H9 (cell line): Measurements from ENCODE around the gene PFKP. TPM values are rescaled to one million over a fixed set of nuclear protein-coding genes. Genes with fewer than 3 reads are reported as not detected.

Experiments
- DNase-seq: peaks from one replicate; pipeline ENCODE4 v3.0.0-alpha.2; 2017
- H2AFZ ChIP-seq: one replicate; pipeline ENCODE4 v1.6.1; 2013; ENCODE audit warnings: mild to moderate bottlenecking, low read length, control low read depth, moderate library complexity
- H2AK5ac ChIP-seq: 2 replicates; pipeline ENCODE4 v1.6.1; 2013; ENCODE audit warnings: low read length, control low read depth, mixed read lengths; ENCODE audit not compliant: insufficient read length
- H2BK120ac ChIP-seq: one replicate; pipeline ENCODE4 v1.6.1; 2013; ENCODE audit warnings: low read depth, mild to moderate bottlenecking, low read length, control low read depth, inconsistent platforms; ENCODE audit not compliant: poor library complexity, severe bottlenecking
- H2BK12ac ChIP-seq: 2 replicates; pipeline ENCODE4 v1.6.1; 2013; ENCODE audit warnings: low read length, control low read depth, mixed read lengths, low read depth; ENCODE audit not compliant: insufficient read length
- H2BK15ac ChIP-seq: 2 replicates; pipeline ENCODE4 v1.6.1; 2013; ENCODE audit warnings: low read depth, low read length, control low read depth
- H2BK20ac ChIP-seq: one replicate; pipeline ENCODE4 v1.6.1; 2013; ENCODE audit warnings: low read depth, mild to moderate bottlenecking, low read length, control low read depth, inconsistent platforms; ENCODE audit not compliant: poor library complexity, severe bottlenecking
- H2BK5ac ChIP-seq: 2 replicates; pipeline ENCODE4 v1.6.1; 2013; ENCODE audit warnings: low read length, control low read depth, mixed read lengths; ENCODE audit not compliant: insufficient read length
- H3K14ac ChIP-seq: 2 replicates; pipeline ENCODE4 v1.6.1; 2013; ENCODE audit warnings: low read length, control low read depth; ENCODE audit not compliant: insufficient read depth
- H3K18ac ChIP-seq: 2 replicates; pipeline ENCODE4 v1.6.1; 2013; ENCODE audit warnings: low read depth, mild to moderate bottlenecking, mixed read lengths, low read length, control low read depth; ENCODE audit not compliant: insufficient read length
- H3K23ac ChIP-seq: 2 replicates; pipeline ENCODE4 v1.6.1; 2013; ENCODE audit warnings: low read length, control low read depth, mixed read lengths, low read depth; ENCODE audit not compliant: insufficient read length
- H3K23me2 ChIP-seq: 2 replicates; pipeline ENCODE4 v1.6.1; 2013; ENCODE audit warnings: low read depth, mild to moderate bottlenecking, mixed read lengths, low read length, control low read depth; ENCODE audit not compliant: insufficient read length, poor library complexity, severe bottlenecking
- H3K27ac ChIP-seq: 2 replicates; pipeline ENCODE4 v1.5.1; 2013; ENCODE audit warnings: low read length, control low read depth, mixed read lengths, low read depth; ENCODE audit not compliant: insufficient read length
- H3K27me3 ChIP-seq: 2 replicates; pipeline ENCODE4 v1.6.1; 2013; ENCODE audit warnings: low read length, control low read depth, inconsistent platforms; ENCODE audit not compliant: insufficient read depth
- H3K4ac ChIP-seq: 2 replicates; pipeline ENCODE4 v1.6.1; 2013; ENCODE audit warnings: low read depth, mild to moderate bottlenecking, control low read depth, inconsistent platforms, low read length, moderate library complexity
- H3K4me1 ChIP-seq: 2 replicates; pipeline ENCODE4 v1.6.1; 2013; ENCODE audit warnings: low read length, control low read depth, inconsistent platforms; ENCODE audit not compliant: insufficient read depth
- H3K4me2 ChIP-seq: 2 replicates; pipeline ENCODE4 v1.6.1; 2013; ENCODE audit warnings: low read length, control low read depth, mixed read lengths; ENCODE audit not compliant: insufficient read length, insufficient read depth
- H3K56ac ChIP-seq: 2 replicates; pipeline ENCODE4 v1.6.1; 2013; ENCODE audit warnings: low read depth, mild to moderate bottlenecking, mixed read lengths, low read length, control low read depth; ENCODE audit not compliant: insufficient read length
- H3K79me1 ChIP-seq: 2 replicates; pipeline ENCODE4 v1.6.1; 2013; ENCODE audit warnings: low read depth, mild to moderate bottlenecking, moderate library complexity, low read length, control low read depth, inconsistent platforms; ENCODE audit not compliant: insufficient read depth, poor library complexity, severe bottlenecking
- H3K79me2 ChIP-seq: 2 replicates; pipeline ENCODE4 v1.6.1; 2013; ENCODE audit warnings: low read length, control low read depth, inconsistent platforms; ENCODE audit not compliant: insufficient read depth
- H3K9ac ChIP-seq: 2 replicates; pipeline ENCODE4 v1.6.1; 2013; ENCODE audit warnings: low read length, control low read depth, mixed read lengths; ENCODE audit not compliant: insufficient read length; ENCODE audit errors: extremely low read depth
- H3K9me3 ChIP-seq: one replicate; pipeline ENCODE4 v1.6.1; 2013; ENCODE audit warnings: low read depth, low read length, inconsistent platforms; ENCODE audit not compliant: control insufficient read depth
- H3T11ph ChIP-seq: one replicate; pipeline ENCODE4 v1.6.1; 2013; ENCODE audit warnings: mild to moderate bottlenecking, low read length, control low read depth, inconsistent platforms
- H4K20me1 ChIP-seq: one replicate; pipeline ENCODE4 v1.6.1; 2013; ENCODE audit not compliant: control insufficient read depth, insufficient read length, insufficient read depth
- H4K5ac ChIP-seq: 2 replicates; pipeline ENCODE4 v1.6.1; 2013; ENCODE audit warnings: low read depth, mild to moderate bottlenecking, mixed read lengths, low read length, control low read depth; ENCODE audit not compliant: insufficient read length
- H4K8ac ChIP-seq: replicated peaks from 2 replicates; pipeline ENCODE4 v1.6.1; 2013; ENCODE audit warnings: low read length, control low read depth, mixed read lengths, low read depth; ENCODE audit not compliant: insufficient read length
- H4K91ac ChIP-seq: 2 replicates; pipeline ENCODE4 v1.6.1; 2013; ENCODE audit warnings: low read depth, mild to moderate bottlenecking, moderate library complexity, mixed read lengths, low read length, control low read depth; ENCODE audit not compliant: insufficient read length
- H3K27ac Mint-ChIP-seq, 3 experiments: 2 replicates in 2 of 3; 3 replicates in 1 of 3; pipeline ENCODE4 v1.8.0; 2020 to 2021; ENCODE audit warnings: mixed read lengths in 3 of 3, mild to moderate bottlenecking in 1 of 3, moderate library complexity in 1 of 3
- H3K27me3 Mint-ChIP-seq: 2 replicates; pipeline ENCODE4 v1.8.0; 2021; ENCODE audit warnings: low read depth, mild to moderate bottlenecking, moderate library complexity, mixed read lengths
- H3K36me3 Mint-ChIP-seq, 3 experiments: 2 replicates in 2 of 3; 3 replicates in 1 of 3; pipeline ENCODE4 v1.8.0; 2020 to 2021; ENCODE audit warnings: low read depth in 3 of 3, mixed read lengths in 3 of 3; ENCODE audit not compliant: insufficient read depth in 1 of 3
- H3K4me1 Mint-ChIP-seq, 2 experiments: 2 replicates each; pipeline ENCODE4 v1.8.0; 2020; ENCODE audit warnings: mixed read lengths in 2 of 2
- H3K4me3 Mint-ChIP-seq, 2 experiments: 2 replicates in 1 of 2; 3 replicates in 1 of 2; pipeline ENCODE4 v1.8.0; 2020 to 2021; ENCODE audit warnings: mild to moderate bottlenecking in 2 of 2, mixed read lengths in 2 of 2, moderate library complexity in 1 of 2
- H3K9me3 Mint-ChIP-seq, 2 experiments: 2 replicates in 1 of 2; 3 replicates in 1 of 2; pipeline ENCODE4 v1.8.0; 2020; ENCODE audit warnings: mild to moderate bottlenecking in 2 of 2, mixed read lengths in 2 of 2, moderate library complexity in 1 of 2
- WGBS: extraction: QIAGEN DNeasy Blood & Tissue Kit; methylation state at CpG from one replicate; pipeline ENCODE4 v1.1.7; 2013; ENCODE audit warnings: missing lambda C conversion rate, low lambda C conversion rate, mixed read lengths; ENCODE audit not compliant: insufficient read length; ENCODE audit errors: extremely low coverage; 5-methylcytosine and 5-hydroxymethylcytosine counted together
- total RNA-seq: library from RNA; stranded (reverse); gene quantifications from 2 replicates; pipeline ENCODE4 v1.2.1, GENCODE V29; 2021
- TF ChIP-seq, protein P1 (sequence below): fragments of 200-600 bp; sonication (generic); conservative IDR thresholded peaks from 3 replicates; pipeline ENCODE4 v1.8.0; 2021; ENCODE audit warnings: antibody characterized with exemption, mild to moderate bottlenecking

PFKP gene
- total RNA-seq, 1 experiment from 2014 or later = 145 TPM

DNA sequence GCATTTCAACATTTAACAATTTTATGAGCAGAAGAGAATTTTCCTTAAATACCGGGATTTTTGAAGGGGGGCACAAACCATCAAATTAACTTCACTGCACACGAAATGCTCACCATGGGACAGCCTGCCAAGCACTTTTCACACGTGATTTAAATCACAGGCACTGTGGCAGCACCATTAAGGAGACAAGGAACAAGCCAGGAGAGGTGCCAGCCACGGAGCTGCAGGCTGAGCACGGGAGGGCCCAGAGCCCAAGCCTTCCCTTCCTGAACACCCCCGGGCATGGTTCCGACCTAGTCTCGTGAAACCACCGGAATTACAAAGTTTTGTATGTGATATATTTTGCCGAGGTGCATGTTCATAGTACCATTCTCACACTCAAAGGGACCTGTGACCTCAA, 91.8 kb downstream of the PFKP start:
- no peak overlapping the region for H3K4me3 Mint-ChIP-seq
- no peaks in the 10 kb centered on the region for H3K4me1 ChIP-seq

More for the DNA sequence above, 91.8 kb downstream of the PFKP start:
- no peaks in the 10 kb centered on the region for H3K27me3 Mint-ChIP-seq
- no peak overlapping the region for H3K56ac ChIP-seq
- H3K27me3 ChIP-seq = no peaks in the 10 kb centered on the region
- H3K23me2 ChIP-seq = no peaks in the 10 kb centered on the region
- no peak overlapping the region for H3K18ac ChIP-seq
- no peak overlapping the region for H4K8ac ChIP-seq
- no peak overlapping the region for H3K4me2 ChIP-seq
- no peaks in the 10 kb centered on the region for H4K20me1 ChIP-seq
- WGBS = no CpG with 5 or more reads among the region's 10 CpGs
- H3K79me1 ChIP-seq = no peaks in the 10 kb centered on the region
- H4K5ac ChIP-seq = no peak overlapping the region
- H4K91ac ChIP-seq = no peak overlapping the region
- H2BK20ac ChIP-seq = no peak overlapping the region
- H3K9me3 ChIP-seq = no peaks in the 10 kb centered on the region
- H2AK5ac ChIP-seq = no peak overlapping the region
- H3K9me3 Mint-ChIP-seq = no peaks in the 10 kb centered on the region
- TF ChIP-seq, protein P1, sequence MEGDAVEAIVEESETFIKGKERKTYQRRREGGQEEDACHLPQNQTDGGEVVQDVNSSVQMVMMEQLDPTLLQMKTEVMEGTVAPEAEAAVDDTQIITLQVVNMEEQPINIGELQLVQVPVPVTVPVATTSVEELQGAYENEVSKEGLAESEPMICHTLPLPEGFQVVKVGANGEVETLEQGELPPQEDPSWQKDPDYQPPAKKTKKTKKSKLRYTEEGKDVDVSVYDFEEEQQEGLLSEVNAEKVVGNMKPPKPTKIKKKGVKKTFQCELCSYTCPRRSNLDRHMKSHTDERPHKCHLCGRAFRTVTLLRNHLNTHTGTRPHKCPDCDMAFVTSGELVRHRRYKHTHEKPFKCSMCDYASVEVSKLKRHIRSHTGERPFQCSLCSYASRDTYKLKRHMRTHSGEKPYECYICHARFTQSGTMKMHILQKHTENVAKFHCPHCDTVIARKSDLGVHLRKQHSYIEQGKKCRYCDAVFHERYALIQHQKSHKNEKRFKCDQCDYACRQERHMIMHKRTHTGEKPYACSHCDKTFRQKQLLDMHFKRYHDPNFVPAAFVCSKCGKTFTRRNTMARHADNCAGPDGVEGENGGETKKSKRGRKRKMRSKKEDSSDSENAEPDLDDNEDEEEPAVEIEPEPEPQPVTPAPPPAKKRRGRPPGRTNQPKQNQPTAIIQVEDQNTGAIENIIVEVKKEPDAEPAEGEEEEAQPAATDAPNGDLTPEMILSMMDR = no peak
- H3K27ac ChIP-seq = no peak overlapping the region
- DNase-seq = no peak
- H3K9ac ChIP-seq = no peak overlapping the region
- H3K27ac Mint-ChIP-seq = no peak overlapping the region
- H3K4ac ChIP-seq = no peak overlapping the region
- H2BK5ac ChIP-seq = no peak overlapping the region
- no peaks in the 10 kb centered on the region for H3K4me1 Mint-ChIP-seq
- H3K23ac ChIP-seq = no peak overlapping the region
- no peak overlapping the region for H3K14ac ChIP-seq
- H3K36me3 Mint-ChIP-seq = peaks cover 18 to 64% (median 59%) of the 10 kb centered on the region in 3 experiments; a peak in 6 of 7 replicates
- H3K79me2 ChIP-seq = no peaks in the 10 kb centered on the region
- no peak overlapping the region for H2BK12ac ChIP-seq
- no peak overlapping the region for H3T11ph ChIP-seq
- no peak overlapping the region for H2AFZ ChIP-seq
- H2BK120ac ChIP-seq = no peak overlapping the region
- H2BK15ac ChIP-seq = no peak overlapping the region
